ENCODE data around the gene TPT1. TPM values are rescaled to one million over a fixed set of nuclear protein-coding genes. Genes with fewer than 3 reads are reported as not detected.
"Not testable (repeated sequence)": the region's sequence is repeated elsewhere in the genome, so short reads cannot be mapped to it uniquely, and the experiment has no call there.

TPT1 gene
- total RNA-seq, 1 donor from 2014 or later = 2,653 TPM

GRCh38 chr13:45377314-45377713, 36.3 kb upstream of the TPT1 start:
- H3K27ac Mint-ChIP-seq; H3K4me1 Mint-ChIP-seq (ENCODE audit: low read depth); H3K9me3 Mint-ChIP-seq; H3K36me3 Mint-ChIP-seq (ENCODE audit: low read depth); intact Hi-C loops (cut with micrococcal nuclease); DNase-seq (ENCODE audit: low spot score); H3K4me3 Mint-ChIP-seq (ENCODE audit: low read depth); H3K27me3 Mint-ChIP-seq (ENCODE audit: low read depth): not testable (repeated sequence)

GRCh38 chr13:45376651-45377050, 35.7 kb upstream of the TPT1 start:
- intact Hi-C loops (cut with micrococcal nuclease); DNase-seq (ENCODE audit: low spot score); H3K27me3 Mint-ChIP-seq (ENCODE audit: low read depth); H3K36me3 Mint-ChIP-seq (ENCODE audit: low read depth); H3K9me3 Mint-ChIP-seq; H3K4me3 Mint-ChIP-seq (ENCODE audit: low read depth); H3K4me1 Mint-ChIP-seq (ENCODE audit: low read depth); H3K27ac Mint-ChIP-seq: not testable (repeated sequence)

- no peak for DNase-seq (ENCODE audit: low spot score)
Observed at GRCh38 chr13:45374917-45375316, 33.9 kb upstream of the TPT1 start.

GRCh38 chr13:45373162-45373547, 32.2 kb upstream of the TPT1 start:
- no peak overlapping the region for H3K27ac Mint-ChIP-seq
- peaks cover 27% of the 10 kb centered on the region for H3K36me3 Mint-ChIP-seq (ENCODE audit: low read depth)
- H3K4me1 Mint-ChIP-seq (ENCODE audit: low read depth) = peaks cover 13% of the 10 kb centered on the region
- no peak for DNase-seq (ENCODE audit: low spot score)
- no peaks in the 10 kb centered on the region for H3K9me3 Mint-ChIP-seq
- intact Hi-C loops (cut with micrococcal nuclease) = no loop called here
- no peak overlapping the region for H3K4me3 Mint-ChIP-seq (ENCODE audit: low read depth)
- H3K27me3 Mint-ChIP-seq (ENCODE audit: low read depth) = no peaks in the 10 kb centered on the region

More at GRCh38 chr13:45374917-45375316, 33.9 kb upstream of the TPT1 start:
- no peak overlapping the region for H3K4me3 Mint-ChIP-seq (ENCODE audit: low read depth)
- H3K27ac Mint-ChIP-seq = no peak overlapping the region
- H3K9me3 Mint-ChIP-seq = no peaks in the 10 kb centered on the region
- H3K36me3 Mint-ChIP-seq (ENCODE audit: low read depth) = peaks cover 16% of the 10 kb centered on the region
- intact Hi-C loops (cut with micrococcal nuclease) = no loop called here
- no peaks in the 10 kb centered on the region for H3K27me3 Mint-ChIP-seq (ENCODE audit: low read depth)
- peaks cover 2% of the 10 kb centered on the region for H3K4me1 Mint-ChIP-seq (ENCODE audit: low read depth)

GRCh38 chr13:45372189-45373161, 31.5 kb upstream of the TPT1 start:
- H3K36me3 Mint-ChIP-seq (ENCODE audit: low read depth) = peaks cover 27% of the 10 kb centered on the region
- no peak overlapping the region for H3K4me3 Mint-ChIP-seq (ENCODE audit: low read depth)
- peaks cover 19% of the 10 kb centered on the region for H3K4me1 Mint-ChIP-seq (ENCODE audit: low read depth)
- H3K27ac Mint-ChIP-seq = no peak overlapping the region
- H3K27me3 Mint-ChIP-seq (ENCODE audit: low read depth) = no peaks in the 10 kb centered on the region
- intact Hi-C loops (cut with micrococcal nuclease) = no loop called here
- no peaks in the 10 kb centered on the region for H3K9me3 Mint-ChIP-seq
- DNase-seq (ENCODE audit: low spot score) = no peak

- no peaks in the 10 kb centered on the region for H3K27me3 Mint-ChIP-seq (ENCODE audit: low read depth)
- no peaks in the 10 kb centered on the region for H3K9me3 Mint-ChIP-seq
- intact Hi-C loops (cut with micrococcal nuclease) = no loop called here
- H3K4me1 Mint-ChIP-seq (ENCODE audit: low read depth) = peaks cover 23% of the 10 kb centered on the region
- H3K36me3 Mint-ChIP-seq (ENCODE audit: low read depth) = peaks cover 30% of the 10 kb centered on the region
- no peak overlapping the region for H3K27ac Mint-ChIP-seq
- no peak overlapping the region for H3K4me3 Mint-ChIP-seq (ENCODE audit: low read depth)
- peak; percentile 22 for DNase-seq (ENCODE audit: low spot score)
Observed at GRCh38 chr13:45370922-45371406, 30.0 kb upstream of the TPT1 start.

GRCh38 chr13:45369116-45369515, 28.1 kb upstream of the TPT1 start:
- Mint-ChIP-seq H3K36me3 (ENCODE audit: low read depth) (peaks cover 41% of the 10 kb centered on the region), H3K4me3 (ENCODE audit: low read depth) (no peak overlapping the region), H3K9me3 (peaks cover 2% of the 10 kb centered on the region), H3K27me3 (ENCODE audit: low read depth) (no peaks in the 10 kb centered on the region), H3K4me1 (ENCODE audit: low read depth) (peaks cover 27% of the 10 kb centered on the region), H3K27ac (peak overlapping the region; percentile 48)
- DNase-seq (ENCODE audit: low spot score) = no peak
- intact Hi-C loops (cut with micrococcal nuclease) = no loop called here

- intact Hi-C loops (cut with micrococcal nuclease) = no loop called here
- Mint-ChIP-seq H3K4me1 (ENCODE audit: low read depth) (peaks cover 30% of the 10 kb centered on the region), H3K27ac (peak overlapping the region; percentile 87), H3K36me3 (ENCODE audit: low read depth) (peaks cover 46% of the 10 kb centered on the region), H3K9me3 (peaks cover 7% of the 10 kb centered on the region), H3K4me3 (ENCODE audit: low read depth) (no peak overlapping the region), H3K27me3 (ENCODE audit: low read depth) (no peaks in the 10 kb centered on the region)
- no peak for DNase-seq (ENCODE audit: low spot score)
Observed at GRCh38 chr13:45368571-45368970, 27.6 kb upstream of the TPT1 start.

- H3K4me1 Mint-ChIP-seq (ENCODE audit: low read depth) = peaks cover 34% of the 10 kb centered on the region
- no peaks in the 10 kb centered on the region for H3K27me3 Mint-ChIP-seq (ENCODE audit: low read depth)
- H3K27ac Mint-ChIP-seq = peak overlapping the region; percentile 87
- no peak for DNase-seq (ENCODE audit: low spot score)
- no peak overlapping the region for H3K4me3 Mint-ChIP-seq (ENCODE audit: low read depth)
- intact Hi-C loops (cut with micrococcal nuclease) = no loop called here
- peaks cover 49% of the 10 kb centered on the region for H3K36me3 Mint-ChIP-seq (ENCODE audit: low read depth)
- H3K9me3 Mint-ChIP-seq = peaks cover 10% of the 10 kb centered on the region
Observed at GRCh38 chr13:45368005-45368404, 27.0 kb upstream of the TPT1 start.

- H3K4me3 Mint-ChIP-seq (ENCODE audit: low read depth) = peak overlapping the region; percentile 41
- peaks cover 10% of the 10 kb centered on the region for H3K9me3 Mint-ChIP-seq
- peak overlapping the region; percentile 87 for H3K27ac Mint-ChIP-seq
- H3K27me3 Mint-ChIP-seq (ENCODE audit: low read depth) = no peaks in the 10 kb centered on the region
- H3K4me1 Mint-ChIP-seq (ENCODE audit: low read depth) = peaks cover 40% of the 10 kb centered on the region
- intact Hi-C loops (cut with micrococcal nuclease) = loop anchor here (1.0 kb wide), 4 partner anchors 26 to 97 kb away; partner anchors contain the start of genes COG3 and TPT1
- DNase-seq (ENCODE audit: low spot score) = peak; percentile 87
- H3K36me3 Mint-ChIP-seq (ENCODE audit: low read depth) = peaks cover 51% of the 10 kb centered on the region
Observed at GRCh38 chr13:45367358-45367757, 26.4 kb upstream of the TPT1 start.

GRCh38 chr13:45365558-45365885, 24.5 kb upstream of the TPT1 start:
- DNase-seq (ENCODE audit: low spot score) = no peak
- Mint-ChIP-seq H3K9me3 (peaks cover 10% of the 10 kb centered on the region), H3K36me3 (ENCODE audit: low read depth) (peaks cover 55% of the 10 kb centered on the region), H3K27me3 (ENCODE audit: low read depth) (no peaks in the 10 kb centered on the region), H3K27ac (no peak overlapping the region), H3K4me1 (ENCODE audit: low read depth) (peaks cover 48% of the 10 kb centered on the region), H3K4me3 (ENCODE audit: low read depth) (no peak overlapping the region)
- intact Hi-C loops (cut with micrococcal nuclease) = no loop called here

- no peak for DNase-seq (ENCODE audit: low spot score)
- H3K36me3 Mint-ChIP-seq (ENCODE audit: low read depth) = peaks cover 58% of the 10 kb centered on the region
- peaks cover 50% of the 10 kb centered on the region for H3K4me1 Mint-ChIP-seq (ENCODE audit: low read depth)
- intact Hi-C loops (cut with micrococcal nuclease) = no loop called here
- H3K4me3 Mint-ChIP-seq (ENCODE audit: low read depth) = no peak overlapping the region
- H3K27ac Mint-ChIP-seq = no peak overlapping the region
- H3K9me3 Mint-ChIP-seq = peaks cover 10% of the 10 kb centered on the region
- H3K27me3 Mint-ChIP-seq (ENCODE audit: low read depth) = no peaks in the 10 kb centered on the region
Observed at GRCh38 chr13:45364876-45365557, 24.0 kb upstream of the TPT1 start.

GRCh38 chr13:45362939-45363338, 22.0 kb upstream of the TPT1 start:
- Mint-ChIP-seq H3K36me3 (ENCODE audit: low read depth) (peaks cover 57% of the 10 kb centered on the region), H3K4me1 (ENCODE audit: low read depth) (peaks cover 35% of the 10 kb centered on the region), H3K9me3 (peaks cover 10% of the 10 kb centered on the region), H3K27ac (no peak overlapping the region), H3K27me3 (ENCODE audit: low read depth) (no peaks in the 10 kb centered on the region), H3K4me3 (ENCODE audit: low read depth) (no peak overlapping the region)
- intact Hi-C loops (cut with micrococcal nuclease) = no loop called here
- no peak for DNase-seq (ENCODE audit: low spot score)

Measured in activated T-helper 2 cell treated with anti-CD3 and anti-CD28 coated beads, Interferon-gamma antibody, Interleukin-2, Interleukin-4, amounts not matched to agents 10 μg/mL and 5 μg/mL and 100 μg/mL, durations not matched to agents 14 hours and 24 hours and 36 hours (primary cell).